GM18907 (cell line): ENCODE measurements around the gene EHBP1L1.

Experiments used
- ATAC-seq: cut with Tn5 transposase; IDR thresholded peaks from one replicate; pipeline ENCODE4 v1.9.1; 2021; ENCODE audit warnings: mild to moderate bottlenecking, moderate library complexity; ENCODE audit not compliant: unreplicated experiment

The EHBP1L1 gene

DNA sequence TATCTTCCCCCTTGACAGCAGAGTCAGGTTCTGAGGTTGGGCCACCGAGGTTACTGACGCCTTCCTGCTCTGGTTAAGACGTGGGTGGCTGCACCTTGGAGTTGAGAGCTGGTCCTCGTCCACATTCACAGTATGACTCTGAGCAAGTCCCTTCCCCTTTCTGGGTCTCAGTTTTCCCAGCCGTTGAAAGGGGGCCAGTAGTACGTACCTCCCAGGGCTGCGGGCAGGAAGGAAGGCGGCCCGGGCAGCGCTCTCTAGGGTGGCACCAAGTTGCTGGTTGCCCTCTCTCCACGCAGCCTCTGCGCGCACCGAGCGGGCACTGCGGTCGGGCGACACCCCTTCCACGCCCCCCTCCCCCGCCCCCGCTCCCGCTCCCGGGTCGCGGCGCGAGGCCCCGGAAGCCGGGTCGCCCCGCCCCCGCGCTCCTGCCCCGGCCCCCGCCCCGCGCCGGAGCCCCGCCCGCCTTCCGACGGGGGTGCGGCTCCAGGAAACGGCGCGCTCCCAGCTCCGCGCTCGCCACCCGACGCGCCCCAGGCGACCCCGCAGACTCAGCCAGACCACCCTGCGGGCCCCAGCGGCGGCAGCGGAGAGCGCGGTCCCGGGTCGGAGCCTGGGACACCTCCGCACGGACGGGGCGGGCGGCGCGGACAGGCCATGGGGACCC lies at the start of gene EHBP1L1:
TSS of gene EHBP1L1 (plus strand) at position 486 of the 664 bp plus-strand sequence. CDS start 250 bp downstream, outside the sequence.
- ATAC-seq = peak; percentile 12

DNA sequence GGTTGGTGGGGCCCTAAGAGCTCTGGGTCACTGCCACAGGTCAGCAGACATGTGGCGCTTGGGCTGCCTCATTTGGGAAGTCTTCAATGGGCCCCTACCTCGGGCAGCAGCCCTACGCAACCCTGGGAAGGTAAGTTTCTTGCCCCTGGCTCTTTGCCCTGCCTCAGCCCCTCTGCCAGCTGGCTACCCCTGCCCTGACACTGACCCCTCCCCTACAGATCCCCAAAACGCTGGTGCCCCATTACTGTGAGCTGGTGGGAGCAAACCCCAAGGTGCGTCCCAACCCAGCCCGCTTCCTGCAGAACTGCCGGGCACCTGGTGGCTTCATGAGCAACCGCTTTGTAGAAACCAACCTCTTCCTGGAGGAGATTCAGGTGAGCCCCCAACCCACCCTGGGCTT lies 49.1 kb upstream of the EHBP1L1 start:
- no peak for ATAC-seq

DNA sequence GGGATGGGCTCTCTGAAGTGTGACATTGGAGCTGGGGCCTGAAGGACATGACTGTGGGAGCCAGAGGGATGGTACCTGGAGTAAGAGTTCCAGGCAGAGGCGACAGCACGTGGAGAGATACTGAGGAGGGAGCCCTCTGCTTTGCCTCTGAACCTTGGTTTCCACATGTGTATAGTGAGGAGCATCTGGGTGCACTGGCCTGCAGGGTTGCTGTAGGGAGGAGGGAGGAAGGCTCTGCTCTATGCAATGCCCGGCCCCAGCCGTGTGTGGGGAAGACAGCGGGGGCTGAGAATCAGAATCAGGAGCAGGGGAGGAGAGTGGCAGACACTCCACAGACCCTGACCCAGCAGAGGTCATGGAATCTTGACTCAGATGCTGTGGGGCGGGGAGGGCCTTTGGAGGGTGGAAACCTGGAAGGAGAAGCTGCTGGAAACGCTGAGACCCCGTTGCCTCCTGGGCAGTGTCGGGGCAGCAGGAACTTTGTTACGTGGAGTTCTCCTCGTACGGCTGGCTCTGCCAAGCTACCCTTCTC lies 47.0 kb upstream of the EHBP1L1 start:
- no peak for ATAC-seq

- ATAC-seq = no peak
Observed at GRCh38 chr11:65529475-65530156, 46.2 kb upstream of the EHBP1L1 start.

DNA sequence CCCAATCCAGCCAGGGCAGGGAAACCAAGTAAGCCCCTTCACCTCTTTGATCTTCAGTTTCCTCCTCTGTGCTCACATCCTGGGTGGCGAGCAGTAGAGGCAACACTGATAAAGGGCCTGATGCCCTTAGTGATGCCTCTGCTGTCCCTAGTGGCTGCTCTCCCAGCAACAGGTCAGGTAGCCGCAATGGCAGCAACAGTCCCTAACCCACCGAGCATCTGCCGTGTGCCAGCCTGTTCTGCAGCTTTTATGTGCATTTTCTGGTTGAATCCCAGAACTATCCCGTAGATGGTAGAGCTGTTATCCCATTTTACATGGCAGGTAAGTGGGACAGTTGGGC lies 45.7 kb upstream of the EHBP1L1 start:
- no peak for ATAC-seq

GRCh38 chr11:65532388-65533064 lies 43.3 kb upstream of the EHBP1L1 start:
- ATAC-seq = no peak

GRCh38 chr11:65535102-65535501 lies 40.8 kb upstream of the EHBP1L1 start:
- ATAC-seq = no peak

- no peak for ATAC-seq
Observed at GRCh38 chr11:65536412-65537295, 39.2 kb upstream of the EHBP1L1 start.

DNA sequence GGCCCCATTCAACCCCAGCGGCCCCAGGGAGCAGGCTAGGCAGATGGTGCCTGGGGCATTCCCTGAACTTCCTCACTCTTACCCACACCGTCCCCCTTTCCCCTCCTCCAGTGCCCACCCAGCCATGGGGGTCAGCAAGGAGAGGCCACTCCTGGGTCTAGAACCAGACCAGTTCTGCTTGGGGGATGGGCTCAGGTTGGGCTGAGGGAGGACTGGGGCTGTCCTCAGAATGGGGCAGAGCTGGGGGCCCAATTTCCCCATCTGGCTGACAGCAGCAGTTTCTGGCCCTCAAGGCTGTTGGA lies 38.6 kb upstream of the EHBP1L1 start:
- no peak for ATAC-seq

DNA sequence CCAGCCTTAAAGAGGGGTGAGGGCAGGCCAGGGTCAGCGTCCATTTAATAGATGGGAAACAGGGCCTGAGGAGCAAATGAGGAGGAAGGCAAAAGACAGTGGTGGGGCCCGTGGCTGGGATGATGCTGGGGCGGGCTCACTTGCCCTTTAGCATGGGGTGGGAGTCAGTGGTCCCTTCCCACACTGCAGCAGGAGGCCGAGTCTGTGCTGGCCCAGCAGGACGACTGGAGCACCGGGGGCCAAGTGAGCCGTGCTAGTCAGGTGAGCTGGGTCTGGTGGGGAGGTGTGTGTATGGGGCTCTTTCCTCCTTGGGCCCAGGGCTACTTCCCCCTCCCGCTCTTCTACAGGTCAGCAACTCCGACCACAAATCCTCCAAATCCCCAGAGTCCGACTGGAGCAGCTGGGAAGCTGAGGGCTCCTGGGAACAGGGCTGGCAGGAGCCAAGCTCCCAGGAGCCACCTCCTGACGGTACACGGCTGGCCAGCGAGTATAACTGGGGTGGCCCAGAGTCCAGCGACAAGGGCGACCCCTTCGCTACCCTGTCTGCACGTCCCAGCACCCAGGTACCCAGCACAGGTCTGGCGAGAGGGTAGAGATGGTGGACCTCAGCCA lies 38.1 kb upstream of the EHBP1L1 start:
- ATAC-seq = no peak

- ATAC-seq = no peak
Observed at GRCh38 chr11:65538232-65538914, 37.5 kb upstream of the EHBP1L1 start.

- ATAC-seq = no peak
Observed at GRCh38 chr11:65538915-65539743, 36.7 kb upstream of the EHBP1L1 start.

DNA sequence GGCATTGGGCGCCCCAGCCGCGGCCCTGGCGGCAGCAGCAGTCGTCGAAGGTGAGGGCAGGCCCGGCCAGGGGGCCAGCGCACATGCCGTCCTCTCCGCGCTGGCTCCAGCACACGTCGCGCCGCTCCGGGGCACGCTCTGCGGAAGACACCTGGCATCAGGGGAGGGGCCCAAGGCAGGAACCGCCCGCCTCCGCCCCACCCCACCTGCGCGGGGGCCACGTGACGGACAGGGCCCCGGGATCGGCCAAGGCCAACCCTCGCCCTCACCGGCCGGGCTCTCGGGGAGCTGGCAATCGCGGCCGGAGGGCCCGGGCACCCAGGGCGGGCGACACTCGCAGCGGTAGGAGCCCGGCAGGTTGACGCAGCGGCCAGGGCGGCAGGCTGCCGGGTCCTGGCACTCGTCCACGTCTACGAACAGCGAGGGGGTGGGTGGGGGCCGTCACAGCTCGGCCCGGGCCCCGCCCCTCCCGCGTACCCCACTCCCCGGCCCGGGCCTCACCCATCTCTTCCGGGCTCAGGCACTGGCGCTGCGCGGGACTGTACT lies 36.0 kb upstream of the EHBP1L1 start:
- ATAC-seq = peak; percentile 52

DNA sequence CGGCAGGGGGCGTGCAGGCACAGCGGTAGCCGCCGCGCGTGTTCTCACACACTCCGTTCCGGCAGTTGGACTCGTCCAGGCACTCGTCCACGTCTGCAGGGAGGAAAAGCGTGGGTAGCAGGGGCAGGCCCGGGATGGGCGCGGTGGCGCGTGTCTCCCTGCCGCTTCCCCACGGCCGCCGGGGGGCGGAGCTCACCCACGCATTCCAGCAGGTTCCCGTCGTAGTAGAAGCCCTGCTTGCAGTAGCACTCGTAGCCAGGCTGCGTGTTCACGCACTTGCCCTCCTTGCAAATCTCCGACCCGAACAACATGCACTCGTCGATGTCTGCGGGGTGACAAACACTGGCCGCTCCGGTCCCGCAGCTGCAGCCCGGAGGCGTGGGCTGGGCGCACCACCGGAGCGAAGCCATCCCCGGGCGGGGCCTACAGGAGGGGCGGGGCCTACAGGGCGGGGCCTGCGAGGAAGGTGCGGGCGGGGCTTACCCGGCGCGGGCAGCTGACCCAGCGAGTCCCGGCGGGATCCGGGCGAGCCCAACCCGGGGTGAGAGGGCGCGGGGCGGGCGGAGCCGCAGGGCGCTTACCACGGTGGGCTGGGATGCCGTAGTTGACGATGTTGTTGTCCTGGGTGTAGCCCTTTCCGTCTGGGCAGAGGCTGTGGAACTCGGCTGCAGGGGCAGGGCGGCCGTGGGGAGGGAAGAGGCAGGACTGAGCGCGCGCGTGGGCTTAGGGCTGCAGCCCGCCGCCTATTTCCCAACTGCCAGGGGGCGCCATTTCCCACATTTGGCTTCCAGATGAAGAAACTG lies 35.4 kb upstream of the EHBP1L1 start:
- peak; percentile 54 for ATAC-seq

- no peak for ATAC-seq
Observed at GRCh38 chr11:65541093-65541982, 34.5 kb upstream of the EHBP1L1 start.

GRCh38 chr11:65542738-65543390 lies 33.0 kb upstream of the EHBP1L1 start:
- no peak for ATAC-seq

DNA sequence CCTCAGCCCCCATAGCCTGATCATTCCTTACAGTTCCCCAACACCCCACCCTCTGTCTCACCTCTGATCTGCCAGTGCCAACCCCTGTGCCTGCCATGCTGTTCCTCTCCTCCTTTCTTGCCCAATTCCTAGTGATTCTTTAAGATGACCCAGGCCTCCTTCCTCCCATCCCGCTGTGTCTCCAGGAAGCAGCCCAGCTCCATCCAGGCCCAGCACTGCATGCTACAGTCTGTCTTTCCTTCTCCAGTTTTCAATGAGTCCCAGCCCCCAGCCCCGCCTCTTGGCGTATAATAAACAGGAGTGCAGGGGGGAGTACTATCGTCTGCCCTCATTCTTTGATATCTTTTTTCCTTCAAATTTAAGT lies 30.0 kb upstream of the EHBP1L1 start:
- ATAC-seq = no peak
